CD4-positive, alpha-beta T cell treated with Interleukin-6 at 100 ng/mL for 8 hours (primary cell): ENCODE results near the gene DND1.
"Not testable (repeated sequence)": the region's sequence is repeated elsewhere in the genome, so short reads cannot be mapped to it uniquely, and the experiment has no call there.

Source experiments
- DNase-seq: peaks from one replicate; pipeline ENCODE4 v3.0.0-alpha.2; 2020; ENCODE audit warnings: mixed read lengths, low spot score

DND1 gene

GRCh38 chr5:140673187-140673976, at the start of gene DND1:
TSS of gene DND1 (minus strand) at chr5:140673576. CDS start at chr5:140673542, 34 bp downstream.
- DNase-seq, result no peak

GRCh38 chr5:140721395-140721794, 48.0 kb upstream of the DND1 start:
- not testable (repeated sequence) for DNase-seq

GRCh38 chr5:140720738-140721137, 47.4 kb upstream of the DND1 start:
- not testable (repeated sequence) for DNase-seq

DNA sequence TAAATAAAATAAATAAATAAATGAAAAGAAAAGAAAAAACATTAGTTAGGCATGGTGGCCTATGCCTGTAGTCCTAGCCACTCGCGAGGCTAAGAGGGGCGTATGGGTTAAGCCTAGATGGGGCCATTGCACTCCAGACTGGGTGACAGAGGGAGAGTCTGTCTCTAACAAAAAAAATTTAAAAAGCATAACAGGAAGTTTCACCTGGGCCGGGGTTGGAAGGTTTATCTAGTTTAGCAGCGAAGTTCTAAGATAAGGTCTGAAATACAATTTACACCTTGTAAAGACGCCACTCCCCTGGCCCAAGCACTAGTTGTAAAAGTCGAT, 44.9 kb upstream of the DND1 start:
- no peak for DNase-seq

- not testable (repeated sequence) for DNase-seq
Measured at GRCh38 chr5:140716238-140716637, 42.9 kb upstream of the DND1 start.

DNA sequence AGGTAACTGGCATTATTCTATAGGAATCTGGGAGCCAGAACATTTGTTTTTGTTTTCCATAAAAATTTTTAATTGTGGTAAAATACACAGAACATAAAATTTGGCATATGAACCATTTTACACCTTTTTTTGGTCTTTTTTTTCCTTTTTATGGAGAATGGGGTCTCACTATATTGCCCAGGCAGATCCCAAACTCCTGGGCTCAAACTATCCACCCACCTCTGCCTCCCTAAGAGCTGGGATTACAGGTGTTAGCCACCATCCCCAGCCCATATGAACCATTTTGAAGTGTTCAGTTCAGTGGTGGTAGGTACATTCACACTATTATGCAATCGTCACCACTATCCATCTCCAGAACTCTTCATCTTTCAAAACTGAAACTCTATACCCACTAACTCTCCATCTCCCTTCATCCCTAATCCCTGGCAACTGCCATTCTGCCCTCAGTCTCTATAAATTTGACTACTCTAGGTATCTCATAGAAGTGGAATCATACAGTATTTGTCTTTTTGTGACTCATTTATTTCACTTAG, 40.3 kb upstream of the DND1 start:
- no peak for DNase-seq

- DNase-seq, result no peak
Measured at GRCh38 chr5:140711794-140712193, 38.4 kb upstream of the DND1 start.

DNA sequence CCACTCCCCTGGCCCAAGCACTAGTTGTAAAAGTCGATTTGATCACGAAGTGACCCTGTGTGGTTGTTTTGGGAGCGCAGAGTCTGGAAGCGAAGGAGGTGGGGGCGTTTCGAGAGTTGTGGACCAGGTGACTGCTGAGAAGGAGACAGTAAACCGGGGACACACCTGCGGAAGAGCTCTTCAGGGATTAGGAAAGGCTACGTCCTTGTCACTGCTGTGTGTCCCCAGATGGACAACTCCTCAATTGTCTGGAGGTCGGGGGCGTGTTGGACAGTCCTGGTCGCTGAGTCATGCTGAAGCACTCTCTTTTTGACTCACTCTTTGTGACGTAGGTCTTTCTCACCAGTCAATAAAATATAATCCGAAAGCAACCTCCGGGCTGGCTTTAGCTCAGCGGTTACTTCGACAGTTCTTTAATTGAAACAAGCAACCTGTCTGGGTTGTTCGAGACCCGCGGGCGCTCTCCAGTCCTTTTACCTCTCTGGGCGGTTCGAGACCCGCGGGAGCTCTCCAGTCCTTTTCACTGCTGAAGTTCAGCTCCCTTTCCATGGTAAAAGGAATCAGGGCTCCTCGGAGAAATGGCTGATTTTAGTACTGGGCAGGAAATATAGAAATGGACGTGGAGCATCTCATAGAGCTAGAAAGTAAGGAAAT, 37.6 kb upstream of the DND1 start:
- peak; percentile 93 for DNase-seq

- not testable (repeated sequence) for DNase-seq
Measured at GRCh38 chr5:140708787-140709186, 35.4 kb upstream of the DND1 start.

GRCh38 chr5:140707812-140708211, 34.4 kb upstream of the DND1 start:
- no peak for DNase-seq

DNA sequence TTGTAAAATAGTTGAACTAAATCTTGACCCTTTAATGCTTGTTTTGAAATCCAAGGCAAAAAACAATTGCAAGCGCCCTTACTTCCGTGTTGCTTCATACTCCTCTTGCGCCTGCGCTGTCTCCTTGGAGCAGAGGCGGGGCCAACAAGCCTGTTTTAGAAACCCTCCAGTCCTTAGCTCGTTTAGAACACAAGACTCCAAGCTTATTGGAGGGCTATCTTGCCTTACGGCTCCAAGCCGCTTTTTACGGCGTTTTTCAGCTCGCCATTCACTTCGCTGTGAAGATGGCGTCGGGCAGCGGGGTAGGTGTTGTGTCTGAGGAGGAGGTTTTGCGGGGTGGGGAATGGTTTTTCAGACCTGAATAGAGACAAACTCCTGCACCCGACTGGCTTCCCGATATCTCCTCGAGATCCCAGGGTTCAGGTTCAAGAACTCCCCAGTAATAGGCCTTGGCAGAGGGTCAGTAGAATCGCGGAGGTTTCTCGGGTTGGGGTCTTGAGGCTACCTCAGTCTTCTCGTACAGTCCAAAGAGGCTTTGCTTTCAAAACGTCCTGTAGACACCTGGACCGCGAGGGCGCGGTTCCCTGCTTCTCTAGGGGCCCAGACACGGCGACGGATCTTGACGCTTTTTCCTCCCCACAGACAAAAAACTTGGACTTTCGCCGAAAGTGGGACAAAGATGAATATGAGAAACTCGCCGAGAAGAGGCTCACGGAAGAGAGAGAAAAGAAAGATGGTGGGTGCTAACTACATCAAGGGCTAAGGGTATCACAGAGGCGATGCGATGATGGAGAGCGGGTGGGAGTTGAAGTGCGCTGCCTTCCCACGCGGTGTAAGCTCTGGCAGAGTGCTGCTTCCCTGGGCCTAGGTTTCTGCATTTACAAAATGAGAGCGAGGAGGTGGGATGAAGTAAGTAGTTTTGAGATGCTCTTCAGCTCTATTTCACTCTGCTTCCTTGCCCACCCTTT, 27.1 kb upstream of the DND1 start, which contains the start of gene ZMAT2:
ZMAT2 (plus strand) TSS at position 271 of the 968 bp plus-strand sequence; CDS start at position 285, 14 bp downstream.
- DNase-seq, result peak; percentile 95

- no peak for DNase-seq
Measured at GRCh38 chr5:140696891-140697492, 23.6 kb upstream of the DND1 start.

DNA sequence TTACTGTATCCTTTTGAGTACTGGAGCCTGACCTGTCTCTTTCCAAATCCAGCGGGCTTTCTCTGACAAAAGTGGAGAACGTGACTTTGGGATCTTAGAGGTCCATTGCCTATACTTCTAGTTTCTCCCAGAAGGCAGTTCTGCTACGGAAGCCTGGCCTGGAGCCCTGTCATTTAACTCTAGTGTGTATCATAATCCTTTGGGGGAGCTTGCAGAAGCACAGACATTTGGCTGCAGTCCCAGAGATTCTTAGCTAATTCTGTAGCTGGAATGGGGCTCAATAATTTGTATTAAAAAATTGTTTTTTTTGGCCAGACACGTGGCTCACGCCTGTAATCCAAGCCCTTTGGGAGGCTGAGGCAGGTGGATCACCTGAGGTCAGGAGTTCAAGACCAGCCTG, 20.9 kb upstream of the DND1 start:
- DNase-seq, result no peak

- DNase-seq, result peak; percentile 81
Measured at GRCh38 chr5:140690941-140691924, 17.9 kb upstream of the DND1 start, which contains the start of the genes HARS1 and HARS2. TSS of gene HARS1 (minus strand) at chr5:140691370. CDS start at chr5:140691304, 66 bp downstream. TSS of gene HARS2 (plus strand) at chr5:140691455. CDS start at chr5:140691649, 194 bp downstream.

DNA sequence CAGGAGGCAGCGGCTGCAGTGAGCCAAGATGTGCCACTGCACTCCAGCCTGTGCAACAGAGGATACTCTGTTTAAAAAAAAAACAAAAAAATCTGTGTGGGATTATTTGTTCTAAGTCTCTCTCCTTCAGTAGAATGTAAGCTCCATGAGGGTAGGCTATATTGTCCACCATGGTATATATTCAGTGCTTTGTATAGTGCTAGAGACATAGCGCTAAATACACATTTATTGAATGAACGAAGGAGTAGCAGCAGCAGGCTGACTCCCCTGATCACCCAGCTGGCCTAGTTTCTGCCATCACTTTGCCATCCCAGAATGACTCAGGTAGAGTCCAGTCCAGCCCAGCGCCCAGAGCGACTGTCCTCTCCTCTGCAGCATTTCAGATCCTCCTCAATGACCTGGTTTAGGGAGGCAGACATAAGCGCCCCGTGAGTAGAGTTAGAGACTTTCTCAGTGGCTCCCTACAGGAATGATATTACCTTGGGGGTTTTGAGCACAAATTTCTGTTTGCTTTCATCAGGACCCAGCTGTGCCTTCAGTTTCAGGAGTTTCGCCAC, 17.1 kb upstream of the DND1 start:
- DNase-seq, result no peak

DNA sequence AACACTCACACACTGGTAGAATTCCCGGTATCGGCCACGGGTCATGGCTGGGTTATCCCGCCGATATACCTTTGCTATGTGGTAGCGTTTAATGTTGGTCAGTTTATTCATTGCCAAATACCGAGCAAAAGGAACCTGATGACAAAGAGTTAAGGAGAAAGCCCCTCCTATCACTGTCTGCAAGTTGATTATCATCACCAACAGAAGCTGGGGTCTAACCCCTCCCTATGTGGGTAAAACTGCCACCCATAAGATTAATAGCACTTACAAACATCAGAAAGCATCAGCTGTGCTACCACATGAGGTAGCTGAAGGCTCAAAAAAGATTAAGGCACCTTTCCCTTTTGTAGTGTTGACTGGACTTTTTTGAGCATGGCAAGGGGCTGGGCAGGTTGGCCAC, 5.6 kb upstream of the DND1 start:
- DNase-seq, result no peak

DNA sequence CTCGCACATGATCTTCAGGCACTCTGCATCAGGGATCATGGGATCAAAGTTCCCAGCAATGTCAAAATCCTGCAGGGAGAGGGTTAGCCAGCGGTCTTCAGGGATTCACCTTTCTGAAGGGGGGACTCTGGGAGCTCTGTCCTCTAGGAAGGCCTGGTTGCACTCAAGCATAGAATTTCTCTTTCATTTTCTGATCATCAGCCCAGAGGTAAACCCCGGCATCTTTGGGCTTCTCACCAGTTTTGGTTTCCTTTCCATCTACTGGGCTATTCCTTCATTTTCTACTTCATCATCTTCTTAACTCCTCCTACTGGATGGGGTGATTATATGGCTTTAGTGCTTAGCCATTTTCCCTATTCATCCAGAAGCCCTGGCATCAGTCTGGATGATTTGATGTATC, 4.6 kb upstream of the DND1 start:
- DNase-seq, result no peak

DNA sequence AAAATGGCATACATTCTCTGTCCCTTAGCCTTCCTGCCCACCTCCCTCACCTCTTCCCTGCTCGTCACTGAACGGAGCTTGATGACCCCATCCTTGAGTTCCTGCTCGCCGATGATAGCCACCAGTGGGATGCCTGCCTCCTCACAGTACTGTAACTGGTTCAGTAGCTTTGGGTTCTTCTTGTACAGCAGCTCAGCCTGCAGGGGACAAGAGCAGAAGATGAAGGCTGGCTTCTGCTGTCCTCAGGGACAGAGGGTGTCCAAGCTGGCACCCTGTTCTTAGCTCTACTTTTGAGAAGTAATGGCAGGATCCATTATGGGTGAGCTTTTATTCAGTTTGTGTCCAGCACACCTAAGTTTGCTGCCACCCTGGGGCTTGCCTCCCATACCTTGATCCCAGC, 1.3 kb upstream of the DND1 start:
- no peak for DNase-seq

DNA sequence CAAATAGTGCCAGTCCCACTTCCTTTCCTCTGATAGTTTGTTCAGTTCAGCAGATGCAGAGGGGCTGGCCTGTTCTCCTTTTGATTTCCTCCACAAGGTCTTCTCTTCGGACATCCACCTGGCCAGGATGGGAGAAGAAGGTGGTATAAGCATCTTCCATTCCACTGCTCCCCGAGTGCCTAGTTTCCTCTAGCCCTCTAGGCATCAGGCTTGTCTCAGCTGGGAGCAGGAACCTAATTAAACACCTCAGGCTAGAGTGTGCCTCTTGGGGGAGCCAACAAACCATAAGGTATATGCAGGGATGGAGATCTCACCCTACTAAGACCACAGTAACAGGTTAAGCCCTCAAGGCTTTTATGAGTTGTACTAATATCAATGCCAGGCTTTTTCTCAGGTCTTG, 835 bp upstream of the DND1 start:
- no peak for DNase-seq
